HepG2 (cell line): ENCODE results near the gene CATSPERB. TPM values are rescaled to one million over a fixed set of nuclear protein-coding genes. Genes with fewer than 3 reads are reported as not detected.

Experiments
- CCDC6 ChIP-seq: sonication (generic); formaldehyde crosslinking; IDR thresholded peaks from 2 replicates; pipeline ENCODE4 v1.8.1; 2022; ENCODE audit warnings: mild to moderate bottlenecking, missing genetic modification reagents, moderate library complexity
- EHMT2 ChIP-seq: fragments of 200-600 bp; sonication (generic); IDR thresholded peaks from 2 replicates; pipeline ENCODE4 v1.7.0; 2017; ENCODE audit warnings: antibody characterized with exemption, low read depth, low read length, borderline replicate concordance
- NR1H2 ChIP-seq: sonication (generic); formaldehyde crosslinking; IDR thresholded peaks from 2 replicates; pipeline ENCODE4 v1.8.1; 2022; ENCODE audit warnings: low read depth, missing genetic modification reagents, borderline replicate concordance
- NRL ChIP-seq: sonication (generic); formaldehyde crosslinking; IDR thresholded peaks from 2 replicates; pipeline ENCODE4 v1.5.0; 2020; ENCODE audit warnings: missing genetic modification reagents, mild to moderate bottlenecking, moderate library complexity, borderline replicate concordance
- SKI ChIP-seq: fragments of 450-650 bp; IDR thresholded peaks from one replicate; pipeline ENCODE4 v1.6.1; 2018; ENCODE audit warnings: mild to moderate bottlenecking; ENCODE audit not compliant: partially characterized antibody
- SNAPC5 ChIP-seq: sonication (generic); formaldehyde crosslinking; IDR thresholded peaks from 2 replicates; pipeline ENCODE4 v1.8.1; 2023; ENCODE audit warnings: mild to moderate bottlenecking, missing genetic modification reagents, borderline replicate concordance
- YY1 ChIP-seq: IDR thresholded peaks from 2 replicates; pipeline ENCODE4 v1.6.1; 2011; ENCODE audit warnings: low read length, low read depth, moderate library complexity, mild to moderate bottlenecking; ENCODE audit not compliant: insufficient read depth, insufficient replicate concordance
- ZFX ChIP-seq: sonication (generic); formaldehyde crosslinking; IDR thresholded peaks from 2 replicates; pipeline ENCODE4 v1.4.0; 2020; ENCODE audit warnings: mild to moderate bottlenecking, low read depth, missing genetic modification reagents, moderate library complexity
- ZIK1 ChIP-seq: sonication (generic); formaldehyde crosslinking; IDR thresholded peaks from 2 replicates; pipeline ENCODE4 v1.5.0; 2020; ENCODE audit warnings: mild to moderate bottlenecking, low read depth, missing genetic modification reagents, borderline replicate concordance
- ZNF354B ChIP-seq: sonication (generic); formaldehyde crosslinking; IDR thresholded peaks from 2 replicates; pipeline ENCODE4 v1.8.0; 2022; ENCODE audit warnings: mild to moderate bottlenecking, missing genetic modification reagents
- ZNF660 ChIP-seq: sonication (generic); formaldehyde crosslinking; IDR thresholded peaks from 2 replicates; pipeline ENCODE4 v1.5.1; 2020; ENCODE audit warnings: mild to moderate bottlenecking, low read depth, missing genetic modification reagents, borderline replicate concordance
- polyA plus RNA-seq, 8 experiments: library from polyadenylated mRNA; depleted of rRNA in 3 of 8; stranded (reverse) in 7 of 8; unstranded in 1 of 8; fragments of >200 nt; fragmentation: Illumina TruSeq in 4 of 8; extraction: Trizol in 4 of 8; gene quantifications; 2 replicates each; pipeline versions ENCODE4 v1.2.1 to v1.2.3, GENCODE V29; 2011 to 2016; ENCODE audit warnings: low read depth in 4 of 8, missing spikeins in 1 of 8, mixed read lengths in 1 of 8; ENCODE audit not compliant: insufficient read depth in 1 of 8
- total RNA-seq, 5 experiments: library from RNA; depleted of rRNA; stranded (reverse); fragments of >200 nt; fragmentation: Illumina TruSeq; extraction: Trizol; gene quantifications; 2 replicates each; pipeline ENCODE4 v1.2.3, GENCODE V29; 2016; ENCODE audit warnings: low read depth in 1 of 5
- TF ChIP-seq, protein P1 (sequence below), 2 experiments: sonication (generic) in 1 of 2; formaldehyde crosslinking in 1 of 2; IDR thresholded peaks; 2 replicates each; pipeline versions ENCODE4 v1.4.0 to v1.6.1; 2018 to 2020; ENCODE audit warnings: missing genetic modification reagents in 2 of 2, borderline replicate concordance in 1 of 2, low read depth in 1 of 2, mild to moderate bottlenecking in 1 of 2, missing biosample characterization in 1 of 2
- TF ChIP-seq, protein P2 (sequence below): sonication (generic); formaldehyde crosslinking; IDR thresholded peaks from 2 replicates; pipeline ENCODE4 v1.4.0; 2020; ENCODE audit warnings: missing genetic modification reagents
- TF ChIP-seq, protein P3 (sequence below): sonication (generic); formaldehyde crosslinking; IDR thresholded peaks from 2 replicates; pipeline ENCODE4 v1.4.0; 2020; ENCODE audit warnings: mild to moderate bottlenecking, missing genetic modification reagents
- TF ChIP-seq, protein P4 (sequence below): sonication (generic); formaldehyde crosslinking; IDR thresholded peaks from 2 replicates; pipeline ENCODE4 v1.5.1; 2020; ENCODE audit warnings: missing genetic modification reagents, mild to moderate bottlenecking, borderline replicate concordance

CATSPERB gene
- total and polyA plus RNA-seq, 2 of the 13 experiments (the other 11 are each of a cell fraction or from before 2014, with no cell fraction given): not detected

DNA sequence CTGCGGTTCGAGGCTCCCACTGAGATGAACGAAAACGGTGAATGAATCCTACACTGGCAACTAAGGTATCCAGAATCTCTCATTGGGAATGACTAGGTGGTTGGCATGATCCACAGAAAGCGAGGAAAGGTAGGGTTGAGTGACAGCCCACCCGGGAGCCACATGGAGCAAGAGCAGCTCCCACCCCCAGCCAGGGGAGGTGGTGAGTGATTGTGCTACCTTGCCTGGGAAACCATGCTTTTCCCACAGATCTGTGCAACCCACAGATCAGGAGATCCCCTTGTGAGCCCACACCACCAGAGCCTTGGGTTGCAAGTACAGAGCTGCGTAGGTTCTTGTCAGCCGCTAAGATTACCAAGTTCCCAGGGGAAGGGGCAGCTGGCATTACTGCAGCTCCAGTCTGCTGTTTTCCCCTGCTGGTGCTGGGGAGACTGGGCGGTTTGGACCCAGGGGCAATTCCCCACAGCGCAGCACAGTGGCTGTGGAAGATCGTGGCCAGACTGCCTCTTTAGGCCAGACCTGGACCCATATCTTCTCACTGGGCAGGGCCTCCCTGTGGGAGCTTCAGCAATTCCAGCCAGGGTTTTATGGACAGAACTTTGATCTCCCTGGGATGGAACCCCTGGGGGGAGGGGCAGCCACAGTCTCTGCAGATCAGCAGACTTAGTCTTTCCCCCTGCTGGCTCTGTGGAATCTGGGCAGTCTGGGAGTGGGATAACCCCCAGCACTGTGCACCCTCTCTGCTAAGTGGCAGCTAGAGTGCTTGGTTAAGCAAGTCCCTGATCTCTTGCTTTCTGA lies 177.2 kb downstream of the CATSPERB start (continued):
- TF ChIP-seq NRL (CRISPR knock-in tag) (peak; percentile 52; the same call in 1 of the 2 replicates), YY1 (peak; percentile 23), ZFX (peak; percentile 56), SKI (peak; percentile 63), SNAPC5 (CRISPR knock-in tag) (0 out of 2 replicates have a peak, but pooled peaks have one; percentile 29), ZNF354B (CRISPR knock-in tag) (no peak), ZNF660 (CRISPR knock-in tag) (no peak), CCDC6 (CRISPR knock-in tag) (no peak), EHMT2 (peak; percentile 55; the same call in 1 of the 2 replicates), NR1H2 (no peak), ZIK1 (CRISPR knock-in tag) (no peak)
- TF ChIP-seq, protein P1, sequence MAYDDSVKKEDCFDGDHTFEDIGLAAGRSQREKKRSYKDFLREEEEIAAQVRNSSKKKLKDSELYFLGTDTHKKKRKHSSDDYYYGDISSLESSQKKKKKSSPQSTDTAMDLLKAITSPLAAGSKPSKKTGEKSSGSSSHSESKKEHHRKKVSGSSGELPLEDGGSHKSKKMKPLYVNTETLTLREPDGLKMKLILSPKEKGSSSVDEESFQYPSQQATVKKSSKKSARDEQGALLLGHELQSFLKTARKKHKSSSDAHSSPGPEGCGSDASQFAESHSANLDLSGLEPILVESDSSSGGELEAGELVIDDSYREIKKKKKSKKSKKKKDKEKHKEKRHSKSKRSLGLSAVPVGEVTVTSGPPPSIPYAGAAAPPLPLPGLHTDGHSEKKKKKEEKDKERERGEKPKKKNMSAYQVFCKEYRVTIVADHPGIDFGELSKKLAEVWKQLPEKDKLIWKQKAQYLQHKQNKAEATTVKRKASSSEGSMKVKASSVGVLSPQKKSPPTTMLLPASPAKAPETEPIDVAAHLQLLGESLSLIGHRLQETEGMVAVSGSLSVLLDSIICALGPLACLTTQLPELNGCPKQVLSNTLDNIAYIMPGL (CRISPR knock-in tag; IDR thresholded peaks at IDR 0.05; ENCODE audit: borderline replicate concordance in 1 of 2, low read depth in 1 of 2): peak in 1 of 2 experiments; percentile 38; a peak in 1 of 4 replicates
- TF ChIP-seq, protein P2, sequence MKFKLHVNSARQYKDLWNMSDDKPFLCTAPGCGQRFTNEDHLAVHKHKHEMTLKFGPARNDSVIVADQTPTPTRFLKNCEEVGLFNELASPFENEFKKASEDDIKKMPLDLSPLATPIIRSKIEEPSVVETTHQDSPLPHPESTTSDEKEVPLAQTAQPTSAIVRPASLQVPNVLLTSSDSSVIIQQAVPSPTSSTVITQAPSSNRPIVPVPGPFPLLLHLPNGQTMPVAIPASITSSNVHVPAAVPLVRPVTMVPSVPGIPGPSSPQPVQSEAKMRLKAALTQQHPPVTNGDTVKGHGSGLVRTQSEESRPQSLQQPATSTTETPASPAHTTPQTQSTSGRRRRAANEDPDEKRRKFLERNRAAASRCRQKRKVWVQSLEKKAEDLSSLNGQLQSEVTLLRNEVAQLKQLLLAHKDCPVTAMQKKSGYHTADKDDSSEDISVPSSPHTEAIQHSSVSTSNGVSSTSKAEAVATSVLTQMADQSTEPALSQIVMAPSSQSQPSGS: peak; percentile 48; the same call in 1 of the 2 replicates
- TF ChIP-seq, protein P3, sequence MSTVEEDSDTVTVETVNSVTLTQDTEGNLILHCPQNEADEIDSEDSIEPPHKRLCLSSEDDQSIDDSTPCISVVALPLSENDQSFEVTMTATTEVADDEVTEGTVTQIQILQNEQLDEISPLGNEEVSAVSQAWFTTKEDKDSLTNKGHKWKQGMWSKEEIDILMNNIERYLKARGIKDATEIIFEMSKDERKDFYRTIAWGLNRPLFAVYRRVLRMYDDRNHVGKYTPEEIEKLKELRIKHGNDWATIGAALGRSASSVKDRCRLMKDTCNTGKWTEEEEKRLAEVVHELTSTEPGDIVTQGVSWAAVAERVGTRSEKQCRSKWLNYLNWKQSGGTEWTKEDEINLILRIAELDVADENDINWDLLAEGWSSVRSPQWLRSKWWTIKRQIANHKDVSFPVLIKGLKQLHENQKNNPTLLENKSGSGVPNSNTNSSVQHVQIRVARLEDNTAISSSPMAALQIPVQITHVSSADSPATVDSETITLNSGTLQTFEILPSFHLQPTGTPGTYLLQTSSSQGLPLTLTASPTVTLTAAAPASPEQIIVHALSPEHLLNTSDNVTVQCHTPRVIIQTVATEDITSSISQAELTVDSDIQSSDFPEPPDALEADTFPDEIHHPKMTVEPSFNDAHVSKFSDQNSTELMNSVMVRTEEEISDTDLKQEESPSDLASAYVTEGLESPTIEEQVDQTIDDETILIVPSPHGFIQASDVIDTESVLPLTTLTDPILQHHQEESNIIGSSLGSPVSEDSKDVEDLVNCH (CRISPR knock-in tag): no peak
- TF ChIP-seq, protein P4, sequence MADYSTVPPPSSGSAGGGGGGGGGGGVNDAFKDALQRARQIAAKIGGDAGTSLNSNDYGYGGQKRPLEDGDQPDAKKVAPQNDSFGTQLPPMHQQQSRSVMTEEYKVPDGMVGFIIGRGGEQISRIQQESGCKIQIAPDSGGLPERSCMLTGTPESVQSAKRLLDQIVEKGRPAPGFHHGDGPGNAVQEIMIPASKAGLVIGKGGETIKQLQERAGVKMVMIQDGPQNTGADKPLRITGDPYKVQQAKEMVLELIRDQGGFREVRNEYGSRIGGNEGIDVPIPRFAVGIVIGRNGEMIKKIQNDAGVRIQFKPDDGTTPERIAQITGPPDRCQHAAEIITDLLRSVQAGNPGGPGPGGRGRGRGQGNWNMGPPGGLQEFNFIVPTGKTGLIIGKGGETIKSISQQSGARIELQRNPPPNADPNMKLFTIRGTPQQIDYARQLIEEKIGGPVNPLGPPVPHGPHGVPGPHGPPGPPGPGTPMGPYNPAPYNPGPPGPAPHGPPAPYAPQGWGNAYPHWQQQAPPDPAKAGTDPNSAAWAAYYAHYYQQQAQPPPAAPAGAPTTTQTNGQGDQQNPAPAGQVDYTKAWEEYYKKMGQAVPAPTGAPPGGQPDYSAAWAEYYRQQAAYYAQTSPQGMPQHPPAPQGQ: no peak
